Karpas-422 (cell line): ENCODE results near the gene MED15. TPM values are rescaled to one million over a fixed set of nuclear protein-coding genes. Genes with fewer than 3 reads are reported as not detected.

Experiments used
- DNase-seq: peaks from one replicate; pipeline ENCODE4 v3.0.0-alpha.2; 2015
- H2AFZ ChIP-seq: fragments of 200-600 bp; sonication (generic); 2 replicates; pipeline ENCODE4 v1.6.1; 2014; ENCODE audit warnings: antibody characterized with exemption, low read length, mixed read lengths
- H3K27ac ChIP-seq: fragments of 200-600 bp; sonication (generic); 2 replicates; pipeline ENCODE4 v1.5.1; 2014; ENCODE audit warnings: mild to moderate bottlenecking, low read length, moderate library complexity
- H3K27me3 ChIP-seq: fragments of 200-600 bp; sonication (generic); 2 replicates; pipeline ENCODE4 v1.6.1; 2014; ENCODE audit warnings: low read length, mixed read lengths
- H3K36me3 ChIP-seq: fragments of 200-600 bp; sonication (generic); 2 replicates; pipeline ENCODE4 v1.6.1; 2014; ENCODE audit warnings: low read length, mixed read lengths; ENCODE audit not compliant: insufficient read depth
- H3K4me1 ChIP-seq: fragments of 200-600 bp; sonication (generic); 2 replicates; pipeline ENCODE4 v1.6.1; 2014; ENCODE audit warnings: mild to moderate bottlenecking, low read length, mixed read lengths
- H3K4me2 ChIP-seq: fragments of 200-600 bp; sonication (generic); 2 replicates; pipeline ENCODE4 v1.6.1; 2014; ENCODE audit warnings: low read length, low read depth, mild to moderate bottlenecking; ENCODE audit not compliant: poor library complexity, severe bottlenecking
- H3K4me3 ChIP-seq: fragments of 200-600 bp; sonication (generic); 2 replicates; pipeline ENCODE4 v1.5.1; 2014; ENCODE audit warnings: mild to moderate bottlenecking, antibody characterized with exemption, low read length, mixed read lengths
- H3K79me2 ChIP-seq: fragments of 200-600 bp; sonication (generic); 2 replicates; pipeline ENCODE4 v1.6.1; 2014; ENCODE audit warnings: mild to moderate bottlenecking, low read length, mixed read lengths
- H3K9ac ChIP-seq: fragments of 200-600 bp; sonication (generic); 2 replicates; pipeline ENCODE4 v1.6.0; 2014; ENCODE audit warnings: low read length
- H3K9me2 ChIP-seq: fragments of 200-600 bp; sonication (generic), shearing (Covaris generic); replicated peaks from 2 replicates; pipeline ENCODE4 v1.6.0; 2014; ENCODE audit warnings: mild to moderate bottlenecking, low read length, moderate library complexity; ENCODE audit not compliant: insufficient read depth
- H3K9me3 ChIP-seq: fragments of 300-700, 200-600 bp; sonication (generic); 2 replicates; pipeline ENCODE4 v1.6.1; 2014; ENCODE audit warnings: low read length, mixed read lengths
- H4K20me1 ChIP-seq: fragments of 200-600 bp; sonication (generic); 2 replicates; pipeline ENCODE4 v1.6.1; 2014; ENCODE audit warnings: mild to moderate bottlenecking, antibody characterized with exemption, low read length, low read depth; ENCODE audit not compliant: insufficient read depth
- total RNA-seq: library from RNA; depleted of rRNA; stranded (reverse); fragments of >200 nt; shearing (Covaris generic); gene quantifications from 2 replicates; pipeline ENCODE4 v1.2.3, GENCODE V29; 2014; ENCODE audit warnings: low replicate concordance

Gene MED15
- total RNA-seq, 1 experiment from 2014 or later, result 36.9 TPM

DNA sequence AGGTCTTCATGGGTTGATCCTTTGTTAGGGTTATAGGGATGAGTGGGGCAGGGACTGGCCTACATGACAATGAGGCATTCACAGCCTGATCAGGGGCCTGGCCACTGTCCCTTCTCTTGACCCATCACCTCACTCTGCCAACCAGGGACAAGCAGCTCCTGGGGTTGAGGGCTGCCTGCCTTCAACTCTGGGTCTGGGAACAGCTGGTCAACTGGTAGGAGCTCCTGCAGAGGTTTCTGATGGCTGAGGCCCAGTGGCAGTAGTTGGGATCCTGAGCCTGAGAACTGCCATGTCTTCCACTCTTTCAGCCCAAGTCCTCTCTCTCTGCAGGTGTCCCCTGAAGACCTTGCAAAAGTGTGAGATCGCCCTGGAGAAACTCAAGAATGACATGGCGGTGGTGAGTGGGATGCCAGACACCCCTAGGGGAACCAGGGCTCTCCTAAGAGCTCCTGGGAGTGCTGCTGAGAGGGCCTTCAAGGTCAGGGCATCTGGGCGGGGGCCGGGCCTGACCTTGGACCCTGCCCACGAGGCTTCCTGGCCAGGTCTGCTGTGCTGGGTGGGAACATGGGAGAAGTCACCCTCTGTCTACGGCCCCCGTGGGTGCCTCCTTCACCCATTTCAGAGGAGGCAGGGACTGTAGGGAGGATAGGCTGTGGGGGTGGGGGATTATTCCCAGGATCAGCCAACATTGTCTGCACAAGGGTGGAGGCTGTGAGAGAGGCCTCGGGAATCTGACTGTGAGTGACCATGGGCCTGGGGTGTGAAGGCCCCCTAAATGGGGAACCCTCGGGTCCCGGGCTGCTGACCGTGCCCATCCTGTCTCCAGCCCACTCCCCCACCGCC is 76.8 kb downstream of the MED15 start:
- H3K9ac ChIP-seq, result no peak overlapping the region
- no peak overlapping the region for H2AFZ ChIP-seq
- H3K4me2 ChIP-seq, result no peak overlapping the region
- H3K4me3 ChIP-seq, result no peak overlapping the region
- H3K27me3 ChIP-seq, result no peaks in the 10 kb centered on the region
- H4K20me1 ChIP-seq, result peaks cover 20% of the 10 kb centered on the region
- no peak overlapping the region for H3K27ac ChIP-seq
- no peaks in the 10 kb centered on the region for H3K9me3 ChIP-seq
- no peak for DNase-seq
- peaks cover 2% of the 10 kb centered on the region; the same call in 1 of the 2 replicates for H3K36me3 ChIP-seq
- peaks cover 28% of the 10 kb centered on the region for H3K4me1 ChIP-seq
- no peaks in the 10 kb centered on the region for H3K9me2 ChIP-seq
- H3K79me2 ChIP-seq, result no peaks in the 10 kb centered on the region

DNA sequence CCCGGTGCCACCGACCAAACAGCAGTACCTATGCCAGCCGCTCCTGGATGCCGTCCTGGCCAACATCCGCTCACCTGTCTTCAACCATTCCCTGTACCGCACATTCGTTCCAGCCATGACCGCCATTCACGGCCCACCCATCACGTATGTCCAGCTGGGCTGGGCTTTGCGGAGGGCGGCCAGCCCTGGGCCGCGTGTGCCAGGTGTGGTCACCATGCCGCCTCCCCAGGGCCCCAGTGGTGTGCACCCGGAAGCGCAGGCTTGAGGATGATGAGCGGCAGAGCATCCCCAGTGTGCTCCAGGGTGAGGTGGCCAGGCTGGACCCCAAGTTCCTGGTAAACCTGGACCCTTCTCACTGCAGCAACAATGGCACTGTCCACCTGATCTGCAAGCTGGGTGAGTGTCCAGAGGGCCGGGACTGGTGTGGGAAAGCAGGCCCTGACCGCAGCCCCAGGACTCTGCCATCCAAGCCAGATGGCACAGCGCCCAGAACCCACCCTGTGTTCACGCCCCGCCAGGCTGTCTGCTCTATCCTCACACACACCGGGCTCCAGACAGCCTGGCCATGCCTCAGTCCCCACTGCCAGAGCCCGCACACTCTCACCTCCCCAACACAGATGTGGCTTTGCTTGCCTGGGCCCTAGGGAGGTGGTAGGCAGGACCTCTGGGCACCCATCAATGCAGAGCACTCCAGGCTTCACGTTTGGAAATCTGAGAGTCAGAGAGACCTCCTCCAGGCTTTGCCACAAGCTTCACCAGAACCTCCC is 77.6 kb downstream of the MED15 start:
- H3K4me3 ChIP-seq, result no peak overlapping the region
- H3K36me3 ChIP-seq, result peaks cover 2% of the 10 kb centered on the region; the same call in 1 of the 2 replicates
- peaks cover 20% of the 10 kb centered on the region for H4K20me1 ChIP-seq
- H3K27me3 ChIP-seq, result no peaks in the 10 kb centered on the region
- no peak for DNase-seq
- H3K4me2 ChIP-seq, result no peak overlapping the region
- no peak overlapping the region for H3K9ac ChIP-seq
- no peaks in the 10 kb centered on the region for H3K9me2 ChIP-seq
- no peak overlapping the region for H2AFZ ChIP-seq
- no peaks in the 10 kb centered on the region for H3K9me3 ChIP-seq
- H3K4me1 ChIP-seq, result peaks cover 23% of the 10 kb centered on the region
- no peaks in the 10 kb centered on the region for H3K79me2 ChIP-seq
- H3K27ac ChIP-seq, result no peak overlapping the region

DNA sequence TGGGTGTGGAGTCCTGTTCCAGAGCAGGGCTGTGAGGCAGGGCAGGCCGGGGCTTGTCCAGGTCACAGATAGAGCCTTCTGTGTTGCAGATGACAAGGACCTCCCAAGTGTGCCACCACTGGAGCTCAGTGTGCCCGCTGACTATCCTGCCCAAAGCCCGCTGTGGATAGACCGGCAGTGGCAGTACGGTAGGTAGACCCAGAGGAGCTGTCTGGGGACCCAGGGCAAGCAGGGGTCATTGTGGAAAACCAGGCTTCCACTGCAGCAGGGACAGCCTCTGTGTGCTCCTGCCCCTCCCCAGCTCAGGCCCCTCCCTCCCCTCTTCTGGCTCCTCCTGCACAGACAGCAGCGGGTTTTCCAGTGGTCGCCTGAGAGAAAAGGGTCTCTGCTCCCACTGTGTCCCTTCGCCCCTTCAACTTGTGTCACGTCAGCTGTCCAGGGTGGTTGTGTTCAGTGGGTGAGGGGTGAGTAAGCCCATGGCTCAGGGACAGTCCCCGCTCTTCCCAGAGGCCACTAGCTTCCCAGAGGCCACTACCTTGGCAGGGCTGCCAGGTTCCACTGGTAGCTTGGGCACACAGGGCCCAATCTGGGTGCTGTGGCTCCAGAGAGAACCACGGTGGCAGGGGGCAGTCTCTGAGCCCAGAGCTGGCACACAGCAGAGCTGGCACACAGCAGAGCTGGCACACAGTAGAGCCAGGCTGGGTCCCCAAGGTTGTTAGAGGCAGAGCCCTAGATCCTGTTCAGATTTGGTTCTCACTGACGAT is 78.4 kb downstream of the MED15 start:
- DNase-seq, result no peak
- Histone ChIP-seq H3K9ac (no peak overlapping the region), H3K79me2 (no peaks in the 10 kb centered on the region), H2AFZ (no peak overlapping the region), H3K4me3 (no peak overlapping the region), H4K20me1 (peaks cover 13% of the 10 kb centered on the region), H3K9me3 (no peaks in the 10 kb centered on the region), H3K4me1 (peaks cover 15% of the 10 kb centered on the region), H3K9me2 (no peaks in the 10 kb centered on the region), H3K27ac (no peak overlapping the region), H3K36me3 (peaks cover 2% of the 10 kb centered on the region; the same call in 1 of the 2 replicates), H3K27me3 (no peaks in the 10 kb centered on the region), H3K4me2 (no peak overlapping the region)

DNA sequence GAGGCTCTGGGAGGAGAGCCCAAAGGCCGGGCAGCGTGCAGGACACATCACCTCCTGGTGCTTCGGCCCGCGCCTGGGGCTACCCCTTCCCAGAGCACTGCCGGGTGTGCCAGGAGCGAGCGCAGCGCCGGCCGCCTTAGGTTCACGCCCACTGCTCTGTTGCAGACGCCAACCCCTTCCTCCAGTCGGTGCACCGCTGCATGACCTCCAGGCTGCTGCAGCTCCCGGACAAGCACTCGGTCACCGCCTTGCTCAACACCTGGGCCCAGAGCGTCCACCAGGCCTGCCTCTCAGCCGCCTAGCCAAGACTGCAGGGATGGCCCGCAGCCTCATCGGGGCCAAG is 79.0 kb downstream of the MED15 start:
- peaks cover 8% of the 10 kb centered on the region for H4K20me1 ChIP-seq
- H3K36me3 ChIP-seq, result peaks cover 2% of the 10 kb centered on the region; the same call in 1 of the 2 replicates
- H3K9ac ChIP-seq, result no peak overlapping the region
- no peak for DNase-seq
- H3K9me3 ChIP-seq, result no peaks in the 10 kb centered on the region
- no peak overlapping the region for H3K4me2 ChIP-seq
- no peak overlapping the region for H3K4me3 ChIP-seq
- H2AFZ ChIP-seq, result no peak overlapping the region
- H3K27me3 ChIP-seq, result no peaks in the 10 kb centered on the region
- H3K79me2 ChIP-seq, result no peaks in the 10 kb centered on the region
- H3K4me1 ChIP-seq, result peaks cover 10% of the 10 kb centered on the region
- H3K9me2 ChIP-seq, result no peaks in the 10 kb centered on the region
- H3K27ac ChIP-seq, result no peak overlapping the region

DNA sequence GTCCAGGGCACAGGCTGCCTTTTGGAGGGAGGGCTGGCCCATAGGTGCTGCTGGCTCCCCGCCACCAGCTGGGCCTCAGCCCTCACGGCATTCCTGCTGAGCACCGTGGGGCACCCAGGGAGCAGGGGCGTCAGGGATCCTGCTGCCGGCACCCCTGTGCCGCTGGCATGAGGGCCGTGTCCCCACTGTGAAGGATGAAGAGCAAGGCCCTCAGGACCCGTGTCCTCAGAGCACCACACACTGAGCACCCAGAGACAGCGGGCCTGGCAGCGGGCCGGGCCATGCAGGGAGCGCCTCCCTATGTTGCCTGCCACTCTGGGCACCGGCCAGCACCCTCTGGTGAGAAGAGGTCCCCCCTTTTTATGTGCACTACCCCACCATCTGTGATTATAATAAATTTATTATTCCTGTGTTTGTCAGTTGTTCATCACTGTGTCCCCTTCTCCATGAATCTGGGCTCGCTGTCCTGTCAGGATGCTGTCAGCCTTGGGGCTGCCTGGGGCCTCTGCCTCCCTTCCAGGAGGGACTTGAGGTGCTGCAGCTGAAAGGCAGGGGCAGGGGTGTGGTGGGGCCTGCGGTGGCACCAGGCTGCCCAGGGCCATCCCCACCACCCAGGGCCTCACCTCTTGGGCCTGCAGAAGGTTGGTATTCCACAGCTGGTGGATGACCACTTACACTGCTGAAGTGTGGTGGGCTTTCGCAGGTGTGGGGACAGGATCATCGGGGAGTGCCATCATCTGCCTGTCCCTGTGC is 80.0 kb downstream of the MED15 start:
- Histone ChIP-seq H3K4me3 (no peak overlapping the region), H4K20me1 (peaks cover 4% of the 10 kb centered on the region; the same call in 1 of the 2 replicates), H3K9me2 (no peaks in the 10 kb centered on the region), H3K4me2 (no peak overlapping the region), H3K27me3 (no peaks in the 10 kb centered on the region), H3K4me1 (peaks cover 3% of the 10 kb centered on the region), H3K36me3 (peaks cover 2% of the 10 kb centered on the region; the same call in 1 of the 2 replicates), H2AFZ (no peak overlapping the region), H3K27ac (no peak overlapping the region), H3K9ac (no peak overlapping the region), H3K9me3 (no peaks in the 10 kb centered on the region), H3K79me2 (no peaks in the 10 kb centered on the region)
- no peak for DNase-seq

DNA sequence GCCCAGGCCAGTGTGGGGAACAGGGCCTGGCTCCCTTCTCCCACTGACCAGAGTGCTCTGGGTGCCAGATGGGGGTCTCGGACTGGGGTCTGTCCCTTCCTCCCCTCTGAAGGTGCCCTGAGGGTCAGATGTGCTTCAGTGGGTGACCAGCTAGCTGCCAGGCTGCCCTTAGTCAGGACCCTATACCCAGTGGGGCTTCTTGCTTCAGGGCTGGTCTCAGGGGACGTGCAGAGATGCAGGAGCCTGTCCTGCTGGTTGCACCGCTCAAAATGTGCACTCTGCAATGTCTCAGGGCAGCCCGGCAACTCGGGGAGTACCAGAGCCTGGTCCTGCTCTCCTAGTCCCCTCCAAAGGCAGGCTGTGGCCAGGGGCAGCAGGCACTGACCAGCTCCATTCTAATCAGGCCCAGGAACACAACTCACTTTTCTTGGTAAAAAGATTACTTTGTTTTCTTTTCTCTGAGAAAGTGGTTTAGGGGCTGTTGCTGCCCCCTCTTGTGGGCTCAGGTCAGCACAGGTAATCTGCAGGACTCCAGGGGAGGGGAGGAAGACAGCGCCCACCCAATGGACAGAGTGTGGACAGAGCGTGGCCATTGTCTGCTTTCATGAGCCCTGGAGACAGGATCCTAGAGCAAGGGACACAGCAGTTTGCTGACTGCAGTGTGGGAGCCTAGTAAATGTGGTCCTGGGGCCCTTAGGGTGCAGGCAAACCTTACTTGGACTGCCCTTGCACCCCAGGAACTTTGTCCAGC is 80.9 kb downstream of the MED15 start:
- Histone ChIP-seq H4K20me1 (peaks cover 4% of the 10 kb centered on the region; the same call in 1 of the 2 replicates), H3K9me2 (no peaks in the 10 kb centered on the region), H3K9ac (no peak overlapping the region), H3K79me2 (no peaks in the 10 kb centered on the region), H3K4me2 (no peak overlapping the region), H3K4me1 (peaks cover 3% of the 10 kb centered on the region), H2AFZ (no peak overlapping the region), H3K9me3 (no peaks in the 10 kb centered on the region), H3K4me3 (no peak overlapping the region), H3K27ac (no peak overlapping the region), H3K36me3 (peaks cover 2% of the 10 kb centered on the region; the same call in 1 of the 2 replicates), H3K27me3 (no peaks in the 10 kb centered on the region)
- no peak for DNase-seq

DNA sequence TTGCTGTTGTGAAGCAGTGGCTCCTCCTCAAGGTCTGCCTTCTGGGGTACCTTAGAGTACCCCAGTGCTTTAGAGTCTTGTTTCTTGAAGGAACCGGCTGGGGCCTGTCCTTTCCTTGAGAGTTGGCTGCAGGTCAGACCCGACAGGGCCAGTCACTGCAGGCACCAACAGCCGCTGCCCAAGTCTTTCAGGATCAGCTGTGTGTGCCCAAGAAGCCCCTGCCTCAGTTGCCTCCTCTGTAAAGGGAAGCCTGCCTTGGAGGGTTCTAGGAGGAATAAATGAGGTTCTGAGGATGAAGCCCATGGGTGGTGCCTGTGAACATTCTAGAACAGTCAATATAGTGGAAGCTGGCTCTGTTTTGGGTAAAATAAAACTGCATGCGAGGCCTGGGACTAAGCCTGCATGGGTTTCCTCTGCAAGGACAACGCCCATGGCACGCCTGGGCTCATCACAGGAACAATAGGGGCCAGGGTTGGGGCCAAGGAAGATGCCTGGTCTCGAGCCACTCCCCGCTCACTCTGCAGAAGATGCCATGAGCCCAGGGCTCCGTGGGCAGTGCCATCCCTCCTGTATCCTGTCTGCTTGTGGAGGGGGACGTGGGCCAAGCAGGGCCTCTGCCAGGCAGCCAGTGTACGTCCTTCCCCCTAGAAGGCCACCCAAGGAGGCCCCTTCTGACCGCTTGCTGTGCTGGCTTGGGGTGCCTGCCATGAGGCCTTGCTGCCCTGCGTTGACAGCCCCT is 81.6 kb downstream of the MED15 start:
- peaks cover 3% of the 10 kb centered on the region for H3K4me1 ChIP-seq
- H2AFZ ChIP-seq, result no peak overlapping the region
- H3K27me3 ChIP-seq, result no peaks in the 10 kb centered on the region
- H3K9ac ChIP-seq, result no peak overlapping the region
- no peaks in the 10 kb centered on the region for H3K79me2 ChIP-seq
- no peak overlapping the region for H3K27ac ChIP-seq
- no peaks in the 10 kb centered on the region for H3K9me2 ChIP-seq
- no peaks in the 10 kb centered on the region for H3K9me3 ChIP-seq
- no peak for DNase-seq
- no peak overlapping the region for H3K4me2 ChIP-seq
- no peaks in the 10 kb centered on the region for H3K36me3 ChIP-seq
- H3K4me3 ChIP-seq, result no peak overlapping the region
- H4K20me1 ChIP-seq, result peaks cover 4% of the 10 kb centered on the region; the same call in 1 of the 2 replicates
